ENCODE measurements around the gene PGLYRP2. TPM values are rescaled to one million over a fixed set of nuclear protein-coding genes. Genes with fewer than 3 reads are reported as not detected.
"Not testable (repeated sequence)": the region's sequence is repeated elsewhere in the genome, so short reads cannot be mapped to it uniquely, and the experiment has no call there.

Gene PGLYRP2
- total and polyA plus RNA-seq, 3 experiments from 2014 or later = 0.13 to 0.49 TPM; not detected in 1

DNA sequence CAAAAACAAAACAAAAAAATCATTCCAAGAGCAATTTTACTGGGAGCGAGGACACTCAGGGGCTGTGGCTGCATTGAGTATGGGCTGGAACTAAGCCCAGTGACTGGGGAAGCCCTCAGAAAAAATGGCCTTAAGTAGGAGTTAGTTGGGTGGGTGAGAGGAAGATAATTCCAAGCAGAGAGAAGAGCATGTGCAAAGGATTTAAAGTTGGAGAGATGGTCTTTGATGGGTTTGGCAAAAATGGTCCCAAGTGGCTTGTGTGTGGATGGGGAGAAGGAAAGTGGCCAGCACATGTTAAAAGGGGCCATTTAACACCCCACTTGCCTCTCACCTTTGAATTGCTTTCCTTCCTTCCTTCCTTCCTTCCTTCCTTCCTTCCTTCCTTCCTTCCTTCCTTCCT is 22.3 kb upstream of the PGLYRP2 start:
- ChIA-PET POLR2A (no interaction called here), CTCF (interaction anchor here (2.0 kb wide), 1 partner anchor 13 kb away, joined by 5 read pairs; no protein-coding TSS in a partner anchor)
- no peaks in the 10 kb centered on the region for H3K9me3 Mint-ChIP-seq
- Histone ChIP-seq H3K36me3 (ENCODE audit: insufficient read depth, low read length) (no peaks in the 10 kb centered on the region), H3K4me3 (ENCODE audit: low read length) (no peak overlapping the region), H3K4me1 (ENCODE audit: insufficient read depth, low read length) (no peaks in the 10 kb centered on the region), H3K9me3 (ENCODE audit: low read length) (no peaks in the 10 kb centered on the region), H3K27ac (ENCODE audit: low read depth, low read length) (no peak overlapping the region), H3K27me3 (ENCODE audit: insufficient read depth, low read length, poor library complexity, severe bottlenecking) (no peaks in the 10 kb centered on the region)
- no peaks in the 10 kb centered on the region for H3K36me3 Mint-ChIP-seq
- no peak overlapping the region for H3K27ac Mint-ChIP-seq
- peaks cover 0 to 7% of the 10 kb centered on the region in 2 donors for H3K27me3 Mint-ChIP-seq
- DNase-seq = no peak
- H3K4me3 Mint-ChIP-seq = no peak overlapping the region
- H3K4me1 Mint-ChIP-seq = peaks cover 3 to 19% (median 5%) of the 10 kb centered on the region in 3 donors

GRCh38 chr19:15498910-15499309 is 19.6 kb upstream of the PGLYRP2 start:
- no peaks in the 10 kb centered on the region for H3K36me3 ChIP-seq (ENCODE audit: insufficient read depth, low read length)
- Mint-ChIP-seq H3K4me1 (peaks cover 3 to 19% (median 5%) of the 10 kb centered on the region in 3 donors), H3K4me3 (no peak overlapping the region), H3K9me3 (no peaks in the 10 kb centered on the region), H3K27me3 (peaks cover 0 to 2% of the 10 kb centered on the region in 2 donors), H3K36me3 (no peaks in the 10 kb centered on the region), H3K27ac (peak overlapping the region in 2 of 8 donors; percentile 37 to 87)
- H3K4me1 ChIP-seq (ENCODE audit: insufficient read depth, low read length) = no peaks in the 10 kb centered on the region
- no peaks in the 10 kb centered on the region for H3K9me3 ChIP-seq (ENCODE audit: low read length)
- H3K27me3 ChIP-seq (ENCODE audit: insufficient read depth, low read length, poor library complexity, severe bottlenecking) = no peaks in the 10 kb centered on the region
- H3K27ac ChIP-seq (ENCODE audit: low read depth, low read length) = no peak overlapping the region
- ChIA-PET CTCF (no interaction called here), POLR2A (no interaction called here)
- no peak for DNase-seq
- no peak overlapping the region for H3K4me3 ChIP-seq (ENCODE audit: low read length)

DNA sequence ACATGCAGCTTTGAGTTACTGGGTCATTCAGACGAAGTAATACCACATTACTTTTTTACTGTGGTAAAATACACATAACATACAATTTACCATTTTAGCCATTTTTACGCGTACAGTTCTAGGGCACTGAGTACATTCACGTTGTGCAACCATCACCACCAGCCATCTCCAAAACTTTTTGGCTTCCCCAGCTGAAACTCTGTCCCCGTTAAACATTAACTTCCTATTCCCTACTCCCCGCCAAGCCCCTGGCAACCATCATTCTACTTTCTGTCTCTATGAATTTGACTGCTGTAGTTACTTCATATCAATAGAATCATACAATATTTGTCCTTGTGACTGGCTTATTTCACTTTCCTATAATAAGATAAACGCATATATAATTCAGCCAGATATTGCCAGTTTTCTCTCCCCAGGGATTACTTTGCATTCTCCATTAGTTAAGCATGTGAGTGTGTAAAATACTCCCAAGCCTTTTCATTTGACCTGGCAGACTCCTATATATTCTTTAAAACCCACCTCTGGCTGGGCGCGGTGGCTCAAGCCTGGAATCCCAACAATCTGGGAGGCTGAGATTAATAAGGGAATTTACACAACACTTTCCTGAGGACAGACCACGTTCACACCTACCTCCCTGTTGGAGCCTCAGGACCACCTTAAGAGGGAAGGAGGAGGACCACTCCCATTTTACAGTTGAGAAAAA is 19.0 kb upstream of the PGLYRP2 start:
- Histone ChIP-seq H3K27ac (ENCODE audit: low read depth, low read length) (no peak overlapping the region), H3K4me3 (ENCODE audit: low read length) (no peak overlapping the region), H3K27me3 (ENCODE audit: insufficient read depth, low read length, poor library complexity, severe bottlenecking) (no peaks in the 10 kb centered on the region), H3K9me3 (ENCODE audit: low read length) (no peaks in the 10 kb centered on the region), H3K4me1 (ENCODE audit: insufficient read depth, low read length) (no peaks in the 10 kb centered on the region), H3K36me3 (ENCODE audit: insufficient read depth, low read length) (no peaks in the 10 kb centered on the region)
- CTCF ChIA-PET = no interaction called here
- POLR2A ChIA-PET = no interaction called here
- Mint-ChIP-seq H3K27me3 (peaks cover 0 to 2% of the 10 kb centered on the region in 2 donors), H3K27ac (no peak overlapping the region), H3K4me3 (no peak overlapping the region), H3K9me3 (no peaks in the 10 kb centered on the region), H3K4me1 (peaks cover 3 to 19% (median 5%) of the 10 kb centered on the region in 3 donors), H3K36me3 (no peaks in the 10 kb centered on the region)
- DNase-seq = no peak

DNA sequence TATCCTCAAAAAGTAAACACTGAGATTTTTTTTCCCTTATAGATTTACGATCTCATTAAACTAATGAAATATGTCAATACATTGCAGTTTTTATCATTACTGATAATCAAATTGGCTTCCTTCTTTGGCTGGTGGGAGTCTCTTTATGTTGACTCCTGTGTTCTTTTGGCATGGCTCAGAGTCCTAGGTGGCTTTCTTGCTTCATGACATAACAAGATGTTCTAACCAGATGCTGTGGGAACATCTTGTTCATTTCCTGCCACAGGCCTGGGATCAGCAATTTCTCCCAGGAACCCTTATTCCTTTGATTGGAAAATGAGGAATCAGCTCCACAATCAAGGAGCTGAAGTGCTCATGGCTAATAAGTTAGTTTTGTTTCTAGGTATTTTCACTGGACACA is 15.8 kb upstream of the PGLYRP2 start:
- Histone ChIP-seq H3K36me3 (ENCODE audit: insufficient read depth, low read length) (no peaks in the 10 kb centered on the region), H3K27me3 (ENCODE audit: insufficient read depth, low read length, poor library complexity, severe bottlenecking) (no peaks in the 10 kb centered on the region), H3K4me1 (ENCODE audit: insufficient read depth, low read length) (no peaks in the 10 kb centered on the region), H3K27ac (ENCODE audit: low read depth, low read length) (no peak overlapping the region), H3K9me3 (ENCODE audit: low read length) (no peaks in the 10 kb centered on the region), H3K4me3 (ENCODE audit: low read length) (no peak overlapping the region)
- H3K27me3 Mint-ChIP-seq = peaks cover 0 to 2% of the 10 kb centered on the region in 2 donors
- H3K4me1 Mint-ChIP-seq = peaks cover 0 to 6% (median 0%) of the 10 kb centered on the region in 3 donors
- no peaks in the 10 kb centered on the region for H3K36me3 Mint-ChIP-seq
- no peak overlapping the region for H3K27ac Mint-ChIP-seq
- DNase-seq = no peak
- ChIA-PET POLR2A (no interaction called here), CTCF (no interaction called here)
- H3K9me3 Mint-ChIP-seq = no peaks in the 10 kb centered on the region
- no peak overlapping the region for H3K4me3 Mint-ChIP-seq

GRCh38 chr19:15488489-15489226 is 9.4 kb upstream of the PGLYRP2 start:
- H3K4me3 ChIP-seq (ENCODE audit: low read length) = no peak overlapping the region
- no peaks in the 10 kb centered on the region for H3K27me3 ChIP-seq (ENCODE audit: insufficient read depth, low read length, poor library complexity, severe bottlenecking)
- no peaks in the 10 kb centered on the region for H3K27me3 Mint-ChIP-seq
- no peaks in the 10 kb centered on the region for H3K36me3 Mint-ChIP-seq
- no peaks in the 10 kb centered on the region for H3K36me3 ChIP-seq (ENCODE audit: insufficient read depth, low read length)
- no peak overlapping the region for H3K4me3 Mint-ChIP-seq
- no peaks in the 10 kb centered on the region for H3K4me1 ChIP-seq (ENCODE audit: insufficient read depth, low read length)
- no peak overlapping the region for H3K27ac ChIP-seq (ENCODE audit: low read depth, low read length)
- POLR2A ChIA-PET = no interaction called here
- H3K9me3 ChIP-seq (ENCODE audit: low read length) = no peaks in the 10 kb centered on the region
- CTCF ChIA-PET = no interaction called here
- H3K4me1 Mint-ChIP-seq = peaks cover 0 to 3% (median 0%) of the 10 kb centered on the region in 3 donors
- no peaks in the 10 kb centered on the region for H3K9me3 Mint-ChIP-seq
- H3K27ac Mint-ChIP-seq = no peak overlapping the region
- no peak for DNase-seq

DNA sequence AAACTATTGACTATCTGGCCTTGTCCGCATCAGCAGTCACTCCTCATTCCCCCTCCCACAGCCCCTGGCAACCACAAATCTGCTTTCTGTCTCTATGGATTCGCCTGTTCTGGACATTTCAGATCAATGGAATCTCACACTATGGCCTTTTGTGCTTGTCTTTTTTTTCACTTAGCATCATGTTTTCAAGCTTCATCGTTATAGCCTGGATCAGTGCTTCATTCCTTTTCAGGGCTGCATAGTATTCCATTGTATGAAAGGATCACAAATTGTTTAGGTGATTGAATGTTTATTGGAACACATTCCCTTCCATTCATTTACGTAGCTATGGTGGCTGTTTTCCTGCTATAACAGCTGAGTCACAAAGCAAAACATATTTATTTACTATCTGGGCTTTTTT is 7.7 kb upstream of the PGLYRP2 start:
- no peak overlapping the region for H3K4me3 ChIP-seq (ENCODE audit: low read length)
- H3K27me3 ChIP-seq (ENCODE audit: insufficient read depth, low read length, poor library complexity, severe bottlenecking) = no peaks in the 10 kb centered on the region
- no peaks in the 10 kb centered on the region for H3K9me3 Mint-ChIP-seq
- H3K27ac Mint-ChIP-seq = no peak overlapping the region
- no peaks in the 10 kb centered on the region for H3K36me3 ChIP-seq (ENCODE audit: insufficient read depth, low read length)
- no peak for DNase-seq
- H3K27me3 Mint-ChIP-seq = no peaks in the 10 kb centered on the region
- H3K4me1 ChIP-seq (ENCODE audit: insufficient read depth, low read length) = no peaks in the 10 kb centered on the region
- H3K36me3 Mint-ChIP-seq = no peaks in the 10 kb centered on the region
- no peak overlapping the region for H3K4me3 Mint-ChIP-seq
- H3K4me1 Mint-ChIP-seq = peaks cover 0 to 4% (median 3%) of the 10 kb centered on the region in 3 donors
- POLR2A ChIA-PET = no interaction called here
- no peak overlapping the region for H3K27ac ChIP-seq (ENCODE audit: low read depth, low read length)
- CTCF ChIA-PET = interaction anchor here (0.7 to 1.0 kb wide), 2 partner anchors 64 to 234 kb away, joined by 3 read pairs; no protein-coding TSS in a partner anchor
- H3K9me3 ChIP-seq (ENCODE audit: low read length) = no peaks in the 10 kb centered on the region

DNA sequence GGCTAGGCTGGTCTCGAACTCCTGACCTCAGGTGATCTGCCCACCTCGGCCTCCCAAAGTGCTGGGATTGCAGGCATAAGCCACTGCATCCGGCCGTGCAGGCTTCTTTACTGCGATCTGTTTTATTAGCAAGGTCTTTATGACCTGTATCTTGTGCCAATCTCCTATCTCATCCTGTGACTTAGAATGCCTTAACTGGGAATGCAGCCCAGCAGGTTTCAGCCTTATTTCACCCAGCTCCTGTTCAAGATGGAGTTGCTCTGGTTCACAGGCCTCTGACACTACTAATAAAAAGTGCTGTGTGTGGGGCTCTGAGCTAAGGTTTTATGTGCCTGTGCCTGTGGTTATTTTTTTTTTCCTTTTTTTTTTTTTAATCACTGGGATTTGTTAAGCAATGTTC is 6.5 kb upstream of the PGLYRP2 start:
- DNase-seq; H3K27ac Mint-ChIP-seq; H3K27me3 Mint-ChIP-seq; H3K27me3 ChIP-seq (ENCODE audit: insufficient read depth, low read length, poor library complexity, severe bottlenecking); H3K36me3 Mint-ChIP-seq; H3K9me3 Mint-ChIP-seq; POLR2A ChIA-PET; H3K4me3 ChIP-seq (ENCODE audit: low read length); H3K9me3 ChIP-seq (ENCODE audit: low read length); H3K4me1 ChIP-seq (ENCODE audit: insufficient read depth, low read length); H3K4me3 Mint-ChIP-seq; H3K4me1 Mint-ChIP-seq; H3K27ac ChIP-seq (ENCODE audit: low read depth, low read length); H3K36me3 ChIP-seq (ENCODE audit: insufficient read depth, low read length): not testable (repeated sequence)
- CTCF ChIA-PET = interaction anchor here (0.8 kb wide), 1 partner anchor 20 kb away, joined by 4 read pairs; no protein-coding TSS in a partner anchor

GRCh38 chr19:15480996-15481395 is 1.7 kb upstream of the PGLYRP2 start:
- H3K36me3 Mint-ChIP-seq; H3K27me3 Mint-ChIP-seq; H3K9me3 Mint-ChIP-seq; H3K9me3 ChIP-seq (ENCODE audit: low read length); H3K27ac ChIP-seq (ENCODE audit: low read depth, low read length); H3K4me3 ChIP-seq (ENCODE audit: low read length); DNase-seq; H3K4me3 Mint-ChIP-seq; H3K27ac Mint-ChIP-seq; H3K27me3 ChIP-seq (ENCODE audit: insufficient read depth, low read length, poor library complexity, severe bottlenecking); H3K36me3 ChIP-seq (ENCODE audit: insufficient read depth, low read length); CTCF ChIA-PET: not testable (repeated sequence)
- peaks cover 13 to 38% (median 23%) of the 10 kb centered on the region in 3 donors for H3K4me1 Mint-ChIP-seq
- POLR2A ChIA-PET = interaction anchor here (0.9 kb wide), 1 partner anchor 16 kb away, joined by 3 read pairs; no protein-coding TSS in a partner anchor
- H3K4me1 ChIP-seq (ENCODE audit: insufficient read depth, low read length) = peaks cover 23% of the 10 kb centered on the region
